HG03159 (cell line): ENCODE results near the gene PARD6B.
A peak's percentile ranks its signal among the peaks of the same experiment; 100 is the strongest.
"Not testable (repeated sequence)": the region's sequence is repeated elsewhere in the genome, so short reads cannot be mapped to it uniquely, and the experiment has no call there.

Experiments
- ATAC-seq: cut with Tn5 transposase; IDR thresholded peaks from one replicate; pipeline ENCODE4 v1.9.1; 2021; ENCODE audit warnings: mild to moderate bottlenecking, moderate library complexity; ENCODE audit not compliant: unreplicated experiment

PARD6B gene

GRCh38 chr20:50771419-50772080 lies 40.2 kb downstream of the PARD6B start:
- ATAC-seq, result not testable (repeated sequence)

DNA sequence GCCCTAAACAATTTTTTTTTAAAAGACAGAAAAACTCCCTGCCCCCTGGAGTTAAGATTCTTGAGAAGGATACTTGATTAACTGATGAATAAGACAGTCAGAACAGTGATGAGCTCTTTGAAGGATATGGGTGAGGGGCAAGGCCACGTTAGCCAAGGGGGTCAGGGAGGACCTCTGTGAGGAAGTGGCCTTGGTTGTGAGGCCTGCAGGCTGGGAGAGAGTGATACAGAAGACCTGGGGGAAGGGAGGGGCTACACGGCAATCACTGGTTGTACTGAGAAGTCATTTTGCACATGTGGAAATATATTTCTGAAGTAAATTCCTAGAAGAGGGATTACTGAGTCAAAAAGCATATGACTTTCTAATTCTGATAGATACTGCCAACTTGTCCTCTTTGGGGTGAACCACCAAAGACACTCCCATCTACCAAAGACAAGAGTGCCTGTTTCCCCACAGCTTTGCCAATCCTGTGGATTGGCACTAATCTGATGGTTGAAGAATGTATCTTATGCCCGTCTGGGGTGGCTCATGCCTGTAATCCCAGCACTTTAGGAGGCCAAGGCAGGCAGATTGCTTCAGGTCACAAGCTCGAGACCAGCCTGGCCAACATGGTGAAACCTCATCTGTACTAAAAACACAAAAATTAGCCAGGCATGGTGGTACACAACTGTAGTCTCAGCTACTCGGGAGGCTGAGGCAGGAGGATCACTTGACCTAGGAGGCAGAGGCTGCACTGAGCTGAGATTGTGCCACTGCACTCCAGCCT lies 41.2 kb downstream of the PARD6B start:
- no peak for ATAC-seq

DNA sequence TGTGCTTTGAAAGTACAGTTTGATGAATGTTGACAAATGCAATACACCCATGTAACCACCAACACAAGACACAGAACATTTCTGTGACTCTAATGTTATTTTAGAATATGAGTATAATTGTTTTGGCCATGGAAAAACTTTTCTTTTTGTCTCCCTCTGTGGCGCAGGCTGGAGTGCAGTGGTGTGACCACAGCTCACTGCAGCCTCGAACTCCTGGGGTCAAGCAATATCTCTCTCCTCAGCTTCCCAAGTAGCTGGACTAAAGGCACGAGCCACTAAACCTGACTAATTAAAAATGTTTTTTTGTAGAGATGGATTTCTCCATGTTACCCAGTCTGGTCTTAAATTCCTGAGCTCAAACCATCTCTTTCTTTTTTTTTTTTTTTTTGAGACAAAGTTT lies 43.1 kb downstream of the PARD6B start:
- ATAC-seq, result no peak

DNA sequence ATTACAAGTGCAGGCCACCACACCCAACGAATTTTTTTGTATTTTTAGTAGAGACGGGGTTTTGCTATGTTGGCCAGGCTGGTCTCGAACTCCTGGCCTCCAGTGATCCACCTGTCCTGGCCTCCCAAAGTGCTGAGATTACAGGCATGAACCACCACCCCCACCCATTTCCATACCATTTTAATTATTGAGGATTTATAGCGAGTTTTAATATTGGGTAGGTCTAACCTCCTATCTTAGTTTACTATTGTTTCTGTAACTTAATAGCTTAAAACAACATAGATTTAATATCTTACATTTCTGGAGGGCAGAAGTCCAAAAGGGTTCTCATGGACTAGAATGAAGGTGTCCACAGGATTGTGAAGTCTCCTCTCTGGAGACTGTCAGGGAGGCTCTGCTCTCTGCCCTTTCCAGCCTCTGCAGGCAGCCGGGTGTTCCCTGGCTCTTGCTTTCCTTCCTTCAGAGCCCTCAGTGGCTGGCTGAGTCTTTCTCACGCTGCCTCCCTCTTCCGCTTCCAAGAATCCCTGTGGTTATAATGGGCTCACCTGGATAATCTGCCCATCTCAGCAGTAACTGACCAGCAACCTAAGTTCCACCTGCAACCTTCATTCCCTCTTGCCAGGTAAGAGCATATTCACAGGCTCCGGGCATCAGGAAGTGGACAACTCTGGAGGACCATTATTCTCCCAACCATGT lies 44.9 kb downstream of the PARD6B start:
- no peak for ATAC-seq

GRCh38 chr20:50777373-50777772 lies 46.0 kb downstream of the PARD6B start:
- no peak for ATAC-seq

GRCh38 chr20:50778994-50779393 lies 47.6 kb downstream of the PARD6B start:
- not testable (repeated sequence) for ATAC-seq

DNA sequence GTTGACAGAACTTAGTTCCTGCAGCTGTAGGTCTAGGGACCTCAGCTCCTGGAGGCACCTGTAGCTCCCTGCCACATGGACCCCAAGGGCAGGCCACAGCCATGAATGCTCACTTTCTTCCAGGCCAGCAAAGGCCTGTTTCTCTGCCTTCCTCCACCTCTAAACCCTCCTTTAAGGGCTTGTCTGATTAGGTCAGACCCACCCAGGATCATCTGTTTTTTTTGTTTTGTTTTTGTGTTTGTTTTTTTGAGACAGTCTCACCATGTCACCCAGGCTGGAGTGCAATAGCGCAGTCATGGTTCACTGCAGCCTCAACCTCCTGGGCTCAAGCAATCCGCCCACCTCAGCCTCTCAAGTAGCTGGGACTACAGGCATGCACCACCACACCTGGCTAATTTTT lies 52.0 kb downstream of the PARD6B start:
- ATAC-seq, result no peak

DNA sequence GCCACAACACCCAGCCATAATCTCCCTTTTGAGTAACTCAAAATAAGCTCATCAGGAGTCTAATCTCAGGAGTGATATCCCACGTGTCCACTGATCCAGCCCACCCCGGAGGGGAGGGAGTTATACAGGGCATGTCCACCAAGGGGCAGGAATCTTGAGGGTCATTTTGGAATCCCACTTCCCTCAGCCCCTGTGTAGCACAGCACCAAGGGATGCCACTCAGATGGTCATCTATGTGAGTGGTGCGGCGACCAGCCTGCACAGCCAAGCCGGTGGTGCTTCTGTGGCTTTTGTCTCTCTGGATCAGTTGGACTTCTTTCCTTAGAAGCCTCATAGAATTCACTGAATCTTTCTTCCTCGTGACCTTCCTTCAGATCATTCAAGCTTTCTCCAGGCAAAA lies 52.5 kb downstream of the PARD6B start:
- ATAC-seq, result no peak

DNA sequence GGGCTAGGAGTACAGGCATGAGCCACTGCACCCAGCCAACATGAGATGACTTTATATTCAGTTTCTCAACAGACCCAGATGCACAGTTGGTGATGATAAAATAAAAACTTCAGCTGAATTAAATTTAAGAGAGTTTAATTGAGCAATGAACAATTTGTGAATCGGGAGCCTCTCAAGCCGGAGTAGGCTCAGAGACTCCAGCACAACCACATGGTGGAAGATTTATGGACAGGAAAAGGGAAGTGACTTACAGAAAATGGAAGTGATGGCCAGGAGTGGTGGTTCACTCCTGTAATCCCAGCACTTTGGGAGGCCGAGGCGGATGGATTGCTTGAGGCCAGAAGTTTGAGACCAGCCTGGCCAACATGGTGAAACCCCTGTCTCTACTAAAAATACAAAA lies 53.1 kb downstream of the PARD6B start:
- ATAC-seq, result no peak

- ATAC-seq, result no peak
These were observed 55.3 kb downstream of the PARD6B start for GRCh38 chr20:50786703-50787102.

DNA sequence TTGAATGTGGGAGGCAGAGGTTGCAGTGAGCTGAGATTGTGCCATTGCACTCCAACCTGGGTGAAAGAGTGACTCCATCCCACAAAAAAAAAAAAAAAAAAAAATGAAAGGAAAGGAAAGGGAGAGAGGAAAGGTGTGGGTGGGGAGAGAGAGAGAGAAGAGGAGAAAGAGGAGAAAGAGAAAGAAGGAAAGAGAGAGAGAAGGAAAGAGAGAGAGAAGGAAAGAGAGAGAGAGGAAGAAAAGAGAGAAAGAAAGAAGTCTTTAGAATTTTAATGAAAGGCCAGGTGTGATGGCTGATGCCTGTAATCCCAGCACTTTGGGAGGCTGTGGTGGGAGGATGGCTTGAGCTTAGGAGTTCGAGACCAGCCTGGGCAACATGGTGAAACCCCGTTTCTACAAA lies 55.8 kb downstream of the PARD6B start:
- ATAC-seq, result no peak

GRCh38 chr20:50788045-50788991 lies 56.9 kb downstream of the PARD6B start:
- no peak for ATAC-seq

GRCh38 chr20:50789968-50790650 lies 58.7 kb downstream of the PARD6B start:
- ATAC-seq, result no peak

GRCh38 chr20:50790651-50791277 lies 59.4 kb downstream of the PARD6B start:
- ATAC-seq, result peak; percentile 46

DNA sequence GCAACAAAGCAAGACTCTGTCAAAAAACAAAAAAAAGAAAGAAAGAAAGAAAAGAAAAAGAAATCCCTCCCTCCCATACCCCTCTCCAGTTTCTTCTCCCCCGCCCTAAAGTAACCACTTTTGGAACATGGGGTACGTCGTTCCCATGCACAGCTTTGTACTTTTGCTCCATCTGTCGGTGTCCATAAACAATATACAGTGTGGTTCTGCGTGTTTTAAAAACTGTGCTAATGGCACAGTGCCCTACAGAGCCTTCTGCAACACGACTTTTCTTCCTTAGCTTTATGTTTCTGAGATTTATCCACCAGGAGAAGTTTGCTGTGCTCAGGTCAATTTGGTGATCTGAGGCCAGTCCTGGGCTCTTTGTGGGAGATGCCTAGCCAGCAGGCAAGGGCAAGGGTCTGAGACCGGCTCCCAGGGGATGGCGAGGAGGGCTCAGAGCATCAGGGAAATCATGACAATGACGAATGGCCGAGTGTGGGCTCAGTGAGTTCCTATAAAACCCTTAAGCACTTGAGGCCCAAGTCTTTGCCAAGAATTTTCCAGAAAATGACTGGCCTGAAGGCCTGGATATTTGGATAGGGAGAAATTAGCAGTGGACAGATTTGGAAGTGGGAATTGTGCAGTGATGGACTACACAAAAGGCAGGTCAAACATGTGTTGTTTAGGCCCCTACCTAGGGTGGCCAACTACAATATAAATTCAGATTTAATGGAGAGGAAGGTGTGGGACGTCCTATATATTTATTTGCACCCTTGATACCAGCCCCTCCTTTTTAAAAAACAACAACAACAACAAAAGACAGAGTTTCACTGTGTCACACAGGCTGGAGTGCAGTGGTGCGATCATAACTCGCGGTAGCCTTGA lies 61.6 kb downstream of the PARD6B start:
- ATAC-seq, result no peak

GRCh38 chr20:50793575-50794016 lies 62.2 kb downstream of the PARD6B start:
- not testable (repeated sequence) for ATAC-seq

DNA sequence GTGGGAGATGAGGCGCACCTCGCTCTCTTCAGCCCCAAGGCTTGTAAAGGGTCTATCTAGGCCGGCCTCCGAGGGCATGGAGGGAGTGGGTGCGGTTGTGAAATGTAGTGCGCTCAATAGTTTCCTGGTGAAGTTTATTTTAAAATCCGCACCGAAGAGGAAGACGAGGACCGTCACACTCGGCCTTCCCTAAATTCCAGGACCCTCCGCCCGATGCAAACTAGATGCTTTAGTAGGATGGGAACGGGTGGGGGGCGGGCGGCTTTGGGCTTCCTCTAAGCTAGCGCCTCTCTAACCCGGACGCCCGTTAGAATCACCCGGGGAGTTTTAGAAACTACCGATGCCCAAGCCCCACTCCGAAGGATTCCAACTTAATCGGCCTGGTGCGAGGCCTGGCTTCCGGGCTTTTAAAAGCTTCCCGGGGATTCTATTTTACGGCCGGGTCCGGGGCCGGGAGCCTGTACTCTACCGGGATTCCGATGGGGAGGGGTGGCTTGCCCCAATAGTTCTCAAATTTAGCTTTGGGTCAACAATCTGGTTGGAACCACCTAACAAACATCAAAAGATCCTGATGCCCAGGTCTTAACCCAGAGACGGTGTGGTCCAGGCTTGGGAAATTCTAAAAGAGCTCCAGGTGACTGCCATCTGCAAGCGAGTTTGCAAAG lies 62.9 kb downstream of the PARD6B start:
- no peak for ATAC-seq
